ENCODE results near the gene TAF3. TPM values are rescaled to one million over a fixed set of nuclear protein-coding genes. Genes with fewer than 3 reads are reported as not detected.

The TAF3 gene
- total RNA-seq, 4 donors from 2014 or later: 2.9 to 17.5 (median 5.1) TPM

DNA sequence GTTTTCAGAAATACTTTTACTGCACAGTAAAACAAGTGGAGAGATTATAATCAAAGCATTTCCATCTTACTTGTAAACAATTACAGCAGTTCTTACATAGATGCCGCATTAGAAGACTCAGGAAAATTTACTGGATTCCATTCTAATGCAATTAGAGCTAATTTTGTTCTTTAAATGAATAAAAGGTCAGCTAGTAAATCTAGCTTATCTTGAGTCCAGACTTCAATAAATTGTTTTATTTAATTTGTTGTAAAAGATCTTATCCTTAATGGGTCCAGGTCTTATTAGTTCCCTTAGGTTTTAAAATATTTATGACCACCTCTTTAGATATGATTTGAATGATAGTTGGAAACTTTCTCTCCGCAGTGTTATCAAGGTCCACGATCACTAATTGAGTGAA, 166.0 kb downstream of the TAF3 start:
- Histone ChIP-seq H3K9me3 (no peaks in the 10 kb centered on the region), H3K4me3 (no peak overlapping the region), H3K27me3 (no peaks in the 10 kb centered on the region), H3K4me1 (no peaks in the 10 kb centered on the region), H3K27ac (no peak overlapping the region), H3K36me3 (no peaks in the 10 kb centered on the region)
- TF ChIP-seq POLR2A (IDR thresholded peaks at IDR 0.05): no peak
- TF ChIP-seq, protein P1, sequence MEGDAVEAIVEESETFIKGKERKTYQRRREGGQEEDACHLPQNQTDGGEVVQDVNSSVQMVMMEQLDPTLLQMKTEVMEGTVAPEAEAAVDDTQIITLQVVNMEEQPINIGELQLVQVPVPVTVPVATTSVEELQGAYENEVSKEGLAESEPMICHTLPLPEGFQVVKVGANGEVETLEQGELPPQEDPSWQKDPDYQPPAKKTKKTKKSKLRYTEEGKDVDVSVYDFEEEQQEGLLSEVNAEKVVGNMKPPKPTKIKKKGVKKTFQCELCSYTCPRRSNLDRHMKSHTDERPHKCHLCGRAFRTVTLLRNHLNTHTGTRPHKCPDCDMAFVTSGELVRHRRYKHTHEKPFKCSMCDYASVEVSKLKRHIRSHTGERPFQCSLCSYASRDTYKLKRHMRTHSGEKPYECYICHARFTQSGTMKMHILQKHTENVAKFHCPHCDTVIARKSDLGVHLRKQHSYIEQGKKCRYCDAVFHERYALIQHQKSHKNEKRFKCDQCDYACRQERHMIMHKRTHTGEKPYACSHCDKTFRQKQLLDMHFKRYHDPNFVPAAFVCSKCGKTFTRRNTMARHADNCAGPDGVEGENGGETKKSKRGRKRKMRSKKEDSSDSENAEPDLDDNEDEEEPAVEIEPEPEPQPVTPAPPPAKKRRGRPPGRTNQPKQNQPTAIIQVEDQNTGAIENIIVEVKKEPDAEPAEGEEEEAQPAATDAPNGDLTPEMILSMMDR (IDR thresholded peaks at IDR 0.05): no peak
- intact Hi-C loops (cut with DNase I; ENCODE audit: low total_unique reads): no loop called here
- DNase-seq: no peak

DNA sequence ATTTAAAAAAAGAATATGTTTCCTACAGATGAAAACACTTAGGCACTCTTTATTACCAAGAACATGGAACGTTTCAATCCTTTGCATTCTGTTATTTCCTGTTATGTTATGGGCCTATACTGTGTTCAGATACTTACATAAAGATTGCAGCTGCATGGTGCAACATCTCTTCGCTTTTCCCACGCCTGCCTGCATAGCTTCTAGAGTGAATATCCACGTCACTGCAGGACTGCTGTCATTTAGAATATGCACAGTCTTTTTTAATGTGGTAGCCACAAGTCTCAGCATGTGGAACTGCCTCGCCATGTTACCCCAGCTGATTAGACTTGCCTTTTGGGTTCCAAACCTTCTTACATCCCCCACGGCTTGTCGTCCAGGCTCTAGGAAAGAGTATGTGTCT, 166.6 kb downstream of the TAF3 start:
- no peak overlapping the region for H3K4me3 ChIP-seq
- no peaks in the 10 kb centered on the region for H3K27me3 ChIP-seq
- no peak overlapping the region for H3K27ac ChIP-seq
- intact Hi-C loops (cut with DNase I; ENCODE audit: low total_unique reads): no loop called here
- no peaks in the 10 kb centered on the region for H3K4me1 ChIP-seq
- H3K36me3 ChIP-seq: no peaks in the 10 kb centered on the region
- no peaks in the 10 kb centered on the region for H3K9me3 ChIP-seq
- DNase-seq: no peak
- TF ChIP-seq, protein P1 (IDR thresholded peaks at IDR 0.05): no peak
- no peak for TF ChIP-seq POLR2A (IDR thresholded peaks at IDR 0.05)

DNA sequence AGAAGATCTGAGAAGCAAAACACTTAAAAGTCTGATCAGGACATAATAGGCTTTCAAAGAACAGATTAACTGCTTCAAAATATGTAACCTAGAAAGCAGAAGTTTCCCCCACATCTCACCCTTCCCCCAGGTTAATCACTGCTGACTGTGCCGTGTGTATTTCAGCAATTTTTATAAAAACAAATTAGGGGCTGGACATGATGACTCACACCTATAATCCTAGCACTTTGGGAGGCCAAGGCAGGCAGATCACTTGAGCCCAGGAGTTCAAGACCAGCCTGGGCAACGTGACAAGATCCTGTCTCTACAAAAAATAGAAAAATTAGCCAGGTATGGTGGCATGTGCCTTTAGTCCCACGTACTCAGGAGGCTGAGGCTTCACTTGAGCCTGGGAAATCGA, 168.5 kb downstream of the TAF3 start:
- intact Hi-C loops (cut with DNase I; ENCODE audit: low total_unique reads): no loop called here
- no peak overlapping the region for H3K27ac ChIP-seq
- H3K4me3 ChIP-seq: no peak overlapping the region
- DNase-seq: no peak
- no peaks in the 10 kb centered on the region for H3K9me3 ChIP-seq
- TF ChIP-seq, protein P1 (IDR thresholded peaks at IDR 0.05): no peak
- no peak for TF ChIP-seq POLR2A (IDR thresholded peaks at IDR 0.05)
- H3K27me3 ChIP-seq: no peaks in the 10 kb centered on the region
- no peaks in the 10 kb centered on the region for H3K4me1 ChIP-seq
- no peaks in the 10 kb centered on the region for H3K36me3 ChIP-seq

DNA sequence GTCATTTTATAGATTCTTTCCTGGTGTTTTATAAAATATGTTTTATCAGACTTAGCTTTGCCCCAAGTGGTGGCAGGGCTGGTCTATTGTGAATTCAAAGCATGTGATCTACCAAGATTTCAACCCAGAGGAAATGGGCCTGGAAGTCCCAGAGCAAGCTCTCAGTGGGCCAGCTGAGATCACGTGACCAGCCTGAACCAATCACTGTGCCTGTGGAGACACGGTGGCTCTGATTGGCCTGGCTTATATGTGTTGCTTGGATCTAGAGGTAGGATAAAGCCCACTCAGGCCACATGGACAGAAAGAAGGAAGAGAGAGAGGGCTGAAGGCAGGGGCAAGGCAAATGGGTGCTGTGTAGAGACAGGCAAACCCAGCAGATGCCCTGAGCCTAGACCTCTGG, 170.7 kb downstream of the TAF3 start:
- no peaks in the 10 kb centered on the region for H3K9me3 ChIP-seq
- no peak for DNase-seq
- intact Hi-C loops (cut with DNase I; ENCODE audit: low total_unique reads): no loop called here

DNA sequence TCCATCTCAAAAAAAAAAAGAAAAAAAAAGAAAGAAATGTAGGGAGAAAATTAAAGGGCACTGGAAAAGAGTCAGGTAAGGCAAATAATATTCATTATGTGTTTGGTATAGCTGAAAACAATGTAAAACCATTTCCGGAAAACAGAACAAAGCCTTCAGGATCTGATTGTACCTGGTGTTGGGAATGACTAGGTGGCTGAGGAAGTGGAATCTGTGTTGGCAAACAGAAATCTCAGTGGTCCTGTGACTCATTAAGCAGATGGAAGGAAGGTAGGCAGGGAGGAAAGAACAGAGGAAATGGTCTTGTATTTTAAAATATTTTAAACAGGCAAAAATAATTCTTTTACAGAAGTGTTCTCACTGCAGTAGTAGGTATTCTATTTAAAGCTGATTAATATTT, 180.5 kb downstream of the TAF3 start:
- H3K27ac ChIP-seq: no peak overlapping the region
- no peaks in the 10 kb centered on the region for H3K9me3 ChIP-seq
- H3K36me3 ChIP-seq: no peaks in the 10 kb centered on the region
- intact Hi-C loops (cut with DNase I; ENCODE audit: low total_unique reads): no loop called here
- no peak for DNase-seq
- H3K4me3 ChIP-seq: no peak overlapping the region
- no peaks in the 10 kb centered on the region for H3K27me3 ChIP-seq
- no peak for TF ChIP-seq POLR2A (IDR thresholded peaks at IDR 0.05)
- TF ChIP-seq, protein P1 (IDR thresholded peaks at IDR 0.05): no peak
- no peaks in the 10 kb centered on the region for H3K4me1 ChIP-seq

More for the DNA sequence above, 170.7 kb downstream of the TAF3 start:
- H3K4me1 ChIP-seq: no peaks in the 10 kb centered on the region
- no peak for TF ChIP-seq POLR2A (IDR thresholded peaks at IDR 0.05)
- TF ChIP-seq, protein P1 (IDR thresholded peaks at IDR 0.05): no peak
- H3K27ac ChIP-seq: no peak overlapping the region
- H3K36me3 ChIP-seq: peaks cover 0 to 2% of the 10 kb centered on the region in 2 donors
- H3K27me3 ChIP-seq: no peaks in the 10 kb centered on the region
- no peak overlapping the region for H3K4me3 ChIP-seq

Data from uterus (tissue), 4 donors.